GM12891 (cell line): ENCODE measurements around the gene LYRM4.

Experiments
- POLR2A ChIP-seq: IDR thresholded peaks from 2 replicates; pipeline ENCODE4 v1.6.1; 2011; ENCODE audit warnings: low read depth, low read length, control low read depth
- POLR2AphosphoS5 ChIP-seq: IDR thresholded peaks from 2 replicates; pipeline ENCODE4 v1.6.1; 2011; ENCODE audit warnings: low read depth, low read length, control low read depth
- SPI1 ChIP-seq: IDR thresholded peaks from 2 replicates; pipeline ENCODE4 v1.6.1; 2011; ENCODE audit warnings: low read depth, low read length, control low read depth
- TAF1 ChIP-seq: IDR thresholded peaks from 2 replicates; pipeline ENCODE4 v1.6.1; 2011; ENCODE audit warnings: low read depth, low read length, control low read depth

- no peak for TF ChIP-seq POLR2AphosphoS5
- TF ChIP-seq POLR2A, result no peak
- no peak for TF ChIP-seq TAF1
- no peak for TF ChIP-seq SPI1
Observed at GRCh38 chr6:5292154-5292553, 31.4 kb upstream of the LYRM4 start.
